H9 (cell line): ENCODE data around the gene THSD7B. TPM values are rescaled to one million over a fixed set of nuclear protein-coding genes. Genes with fewer than 3 reads are reported as not detected.

Experiments used
- DNase-seq: peaks from one replicate; pipeline ENCODE4 v3.0.0-alpha.2; 2017
- H2AFZ ChIP-seq: one replicate; pipeline ENCODE4 v1.6.1; 2013; ENCODE audit warnings: mild to moderate bottlenecking, low read length, control low read depth, moderate library complexity
- H2AK5ac ChIP-seq: 2 replicates; pipeline ENCODE4 v1.6.1; 2013; ENCODE audit warnings: low read length, control low read depth, mixed read lengths; ENCODE audit not compliant: insufficient read length
- H2BK120ac ChIP-seq: one replicate; pipeline ENCODE4 v1.6.1; 2013; ENCODE audit warnings: low read depth, mild to moderate bottlenecking, low read length, control low read depth, inconsistent platforms; ENCODE audit not compliant: poor library complexity, severe bottlenecking
- H2BK12ac ChIP-seq: 2 replicates; pipeline ENCODE4 v1.6.1; 2013; ENCODE audit warnings: low read length, control low read depth, mixed read lengths, low read depth; ENCODE audit not compliant: insufficient read length
- H2BK15ac ChIP-seq: 2 replicates; pipeline ENCODE4 v1.6.1; 2013; ENCODE audit warnings: low read depth, low read length, control low read depth
- H2BK20ac ChIP-seq: one replicate; pipeline ENCODE4 v1.6.1; 2013; ENCODE audit warnings: low read depth, mild to moderate bottlenecking, low read length, control low read depth, inconsistent platforms; ENCODE audit not compliant: poor library complexity, severe bottlenecking
- H2BK5ac ChIP-seq: 2 replicates; pipeline ENCODE4 v1.6.1; 2013; ENCODE audit warnings: low read length, control low read depth, mixed read lengths; ENCODE audit not compliant: insufficient read length
- H3K14ac ChIP-seq: 2 replicates; pipeline ENCODE4 v1.6.1; 2013; ENCODE audit warnings: low read length, control low read depth; ENCODE audit not compliant: insufficient read depth
- H3K18ac ChIP-seq: 2 replicates; pipeline ENCODE4 v1.6.1; 2013; ENCODE audit warnings: low read depth, mild to moderate bottlenecking, mixed read lengths, low read length, control low read depth; ENCODE audit not compliant: insufficient read length
- H3K23ac ChIP-seq: 2 replicates; pipeline ENCODE4 v1.6.1; 2013; ENCODE audit warnings: low read length, control low read depth, mixed read lengths, low read depth; ENCODE audit not compliant: insufficient read length
- H3K23me2 ChIP-seq: 2 replicates; pipeline ENCODE4 v1.6.1; 2013; ENCODE audit warnings: low read depth, mild to moderate bottlenecking, mixed read lengths, low read length, control low read depth; ENCODE audit not compliant: insufficient read length, poor library complexity, severe bottlenecking
- H3K27ac ChIP-seq: 2 replicates; pipeline ENCODE4 v1.5.1; 2013; ENCODE audit warnings: low read length, control low read depth, mixed read lengths, low read depth; ENCODE audit not compliant: insufficient read length
- H3K27me3 ChIP-seq: 2 replicates; pipeline ENCODE4 v1.6.1; 2013; ENCODE audit warnings: low read length, control low read depth, inconsistent platforms; ENCODE audit not compliant: insufficient read depth
- H3K4ac ChIP-seq: 2 replicates; pipeline ENCODE4 v1.6.1; 2013; ENCODE audit warnings: low read depth, mild to moderate bottlenecking, control low read depth, inconsistent platforms, low read length, moderate library complexity
- H3K4me1 ChIP-seq: 2 replicates; pipeline ENCODE4 v1.6.1; 2013; ENCODE audit warnings: low read length, control low read depth, inconsistent platforms; ENCODE audit not compliant: insufficient read depth
- H3K4me2 ChIP-seq: 2 replicates; pipeline ENCODE4 v1.6.1; 2013; ENCODE audit warnings: low read length, control low read depth, mixed read lengths; ENCODE audit not compliant: insufficient read length, insufficient read depth
- H3K56ac ChIP-seq: 2 replicates; pipeline ENCODE4 v1.6.1; 2013; ENCODE audit warnings: low read depth, mild to moderate bottlenecking, mixed read lengths, low read length, control low read depth; ENCODE audit not compliant: insufficient read length
- H3K79me1 ChIP-seq: 2 replicates; pipeline ENCODE4 v1.6.1; 2013; ENCODE audit warnings: low read depth, mild to moderate bottlenecking, moderate library complexity, low read length, control low read depth, inconsistent platforms; ENCODE audit not compliant: insufficient read depth, poor library complexity, severe bottlenecking
- H3K79me2 ChIP-seq: 2 replicates; pipeline ENCODE4 v1.6.1; 2013; ENCODE audit warnings: low read length, control low read depth, inconsistent platforms; ENCODE audit not compliant: insufficient read depth
- H3K9ac ChIP-seq: 2 replicates; pipeline ENCODE4 v1.6.1; 2013; ENCODE audit warnings: low read length, control low read depth, mixed read lengths; ENCODE audit not compliant: insufficient read length; ENCODE audit errors: extremely low read depth
- H3K9me3 ChIP-seq: one replicate; pipeline ENCODE4 v1.6.1; 2013; ENCODE audit warnings: low read depth, low read length, inconsistent platforms; ENCODE audit not compliant: control insufficient read depth
- H3T11ph ChIP-seq: one replicate; pipeline ENCODE4 v1.6.1; 2013; ENCODE audit warnings: mild to moderate bottlenecking, low read length, control low read depth, inconsistent platforms
- H4K20me1 ChIP-seq: one replicate; pipeline ENCODE4 v1.6.1; 2013; ENCODE audit not compliant: control insufficient read depth, insufficient read length, insufficient read depth
- H4K5ac ChIP-seq: 2 replicates; pipeline ENCODE4 v1.6.1; 2013; ENCODE audit warnings: low read depth, mild to moderate bottlenecking, mixed read lengths, low read length, control low read depth; ENCODE audit not compliant: insufficient read length
- H4K8ac ChIP-seq: replicated peaks from 2 replicates; pipeline ENCODE4 v1.6.1; 2013; ENCODE audit warnings: low read length, control low read depth, mixed read lengths, low read depth; ENCODE audit not compliant: insufficient read length
- H4K91ac ChIP-seq: 2 replicates; pipeline ENCODE4 v1.6.1; 2013; ENCODE audit warnings: low read depth, mild to moderate bottlenecking, moderate library complexity, mixed read lengths, low read length, control low read depth; ENCODE audit not compliant: insufficient read length
- H3K27ac Mint-ChIP-seq, 3 experiments: 2 replicates in 2 of 3; 3 replicates in 1 of 3; pipeline ENCODE4 v1.8.0; 2020 to 2021; ENCODE audit warnings: mixed read lengths in 3 of 3, mild to moderate bottlenecking in 1 of 3, moderate library complexity in 1 of 3
- H3K27me3 Mint-ChIP-seq: 2 replicates; pipeline ENCODE4 v1.8.0; 2021; ENCODE audit warnings: low read depth, mild to moderate bottlenecking, moderate library complexity, mixed read lengths
- H3K36me3 Mint-ChIP-seq, 3 experiments: 2 replicates in 2 of 3; 3 replicates in 1 of 3; pipeline ENCODE4 v1.8.0; 2020 to 2021; ENCODE audit warnings: low read depth in 3 of 3, mixed read lengths in 3 of 3; ENCODE audit not compliant: insufficient read depth in 1 of 3
- H3K4me1 Mint-ChIP-seq, 2 experiments: 2 replicates each; pipeline ENCODE4 v1.8.0; 2020; ENCODE audit warnings: mixed read lengths in 2 of 2
- H3K4me3 Mint-ChIP-seq, 2 experiments: 2 replicates in 1 of 2; 3 replicates in 1 of 2; pipeline ENCODE4 v1.8.0; 2020 to 2021; ENCODE audit warnings: mild to moderate bottlenecking in 2 of 2, mixed read lengths in 2 of 2, moderate library complexity in 1 of 2
- H3K9me3 Mint-ChIP-seq, 2 experiments: 2 replicates in 1 of 2; 3 replicates in 1 of 2; pipeline ENCODE4 v1.8.0; 2020; ENCODE audit warnings: mild to moderate bottlenecking in 2 of 2, mixed read lengths in 2 of 2, moderate library complexity in 1 of 2
- WGBS: extraction: QIAGEN DNeasy Blood & Tissue Kit; methylation state at CpG from one replicate; pipeline ENCODE4 v1.1.7; 2013; ENCODE audit warnings: missing lambda C conversion rate, low lambda C conversion rate, mixed read lengths; ENCODE audit not compliant: insufficient read length; ENCODE audit errors: extremely low coverage; 5-methylcytosine and 5-hydroxymethylcytosine counted together
- total RNA-seq: library from RNA; stranded (reverse); gene quantifications from 2 replicates; pipeline ENCODE4 v1.2.1, GENCODE V29; 2021
- TF ChIP-seq, protein P1 (sequence below): fragments of 200-600 bp; sonication (generic); conservative IDR thresholded peaks from 3 replicates; pipeline ENCODE4 v1.8.0; 2021; ENCODE audit warnings: antibody characterized with exemption, mild to moderate bottlenecking

Gene THSD7B
- total RNA-seq, 1 experiment from 2014 or later, result 0.85 TPM

DNA sequence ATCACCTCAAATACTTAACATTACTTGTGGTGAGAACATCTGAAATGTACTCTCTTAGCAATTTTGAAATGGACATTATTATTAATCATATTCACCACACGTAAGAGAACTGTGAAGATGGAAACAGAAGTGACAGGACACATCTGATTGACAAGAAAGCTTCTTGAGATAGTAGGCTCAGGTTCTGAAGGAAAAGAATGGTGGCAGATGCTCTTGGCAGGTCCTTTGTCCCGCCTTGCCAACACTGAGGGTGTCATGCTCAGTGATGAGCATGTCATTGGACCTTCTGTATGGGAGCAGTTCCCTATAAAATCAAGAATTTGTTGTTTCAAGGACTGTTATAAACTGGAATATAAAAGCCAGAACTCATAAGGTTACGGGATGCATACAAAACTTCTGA, 428.1 kb downstream of the THSD7B start:
- no peaks in the 10 kb centered on the region; a peak in 1 of 5 replicates for H3K9me3 Mint-ChIP-seq
- no peak overlapping the region for H3K27ac Mint-ChIP-seq
- Histone ChIP-seq H3K9ac (no peak overlapping the region), H2AK5ac (no peak overlapping the region), H3K79me1 (no peaks in the 10 kb centered on the region), H3K9me3 (no peaks in the 10 kb centered on the region), H3K4me1 (no peaks in the 10 kb centered on the region), H3K23me2 (no peaks in the 10 kb centered on the region), H3K4ac (no peak overlapping the region), H2BK20ac (no peak overlapping the region), H3K79me2 (no peaks in the 10 kb centered on the region), H3K56ac (no peak overlapping the region), H3K4me2 (no peak overlapping the region), H4K91ac (no peak overlapping the region), H3T11ph (no peak overlapping the region), H3K14ac (no peak overlapping the region), H4K8ac (no peak overlapping the region), H3K27ac (no peak overlapping the region), H3K27me3 (no peaks in the 10 kb centered on the region), H2AFZ (no peak overlapping the region), H4K5ac (no peak overlapping the region), H2BK5ac (no peak overlapping the region), H2BK15ac (no peak overlapping the region), H3K18ac (no peak overlapping the region), H2BK120ac (no peak overlapping the region), H4K20me1 (no peaks in the 10 kb centered on the region), H2BK12ac (no peak overlapping the region), H3K23ac (no peak overlapping the region)
- DNase-seq, result no peak
- H3K27me3 Mint-ChIP-seq, result peaks cover 23% of the 10 kb centered on the region
- TF ChIP-seq, protein P1, sequence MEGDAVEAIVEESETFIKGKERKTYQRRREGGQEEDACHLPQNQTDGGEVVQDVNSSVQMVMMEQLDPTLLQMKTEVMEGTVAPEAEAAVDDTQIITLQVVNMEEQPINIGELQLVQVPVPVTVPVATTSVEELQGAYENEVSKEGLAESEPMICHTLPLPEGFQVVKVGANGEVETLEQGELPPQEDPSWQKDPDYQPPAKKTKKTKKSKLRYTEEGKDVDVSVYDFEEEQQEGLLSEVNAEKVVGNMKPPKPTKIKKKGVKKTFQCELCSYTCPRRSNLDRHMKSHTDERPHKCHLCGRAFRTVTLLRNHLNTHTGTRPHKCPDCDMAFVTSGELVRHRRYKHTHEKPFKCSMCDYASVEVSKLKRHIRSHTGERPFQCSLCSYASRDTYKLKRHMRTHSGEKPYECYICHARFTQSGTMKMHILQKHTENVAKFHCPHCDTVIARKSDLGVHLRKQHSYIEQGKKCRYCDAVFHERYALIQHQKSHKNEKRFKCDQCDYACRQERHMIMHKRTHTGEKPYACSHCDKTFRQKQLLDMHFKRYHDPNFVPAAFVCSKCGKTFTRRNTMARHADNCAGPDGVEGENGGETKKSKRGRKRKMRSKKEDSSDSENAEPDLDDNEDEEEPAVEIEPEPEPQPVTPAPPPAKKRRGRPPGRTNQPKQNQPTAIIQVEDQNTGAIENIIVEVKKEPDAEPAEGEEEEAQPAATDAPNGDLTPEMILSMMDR, result no peak
- peaks cover 21 to 26% of the 10 kb centered on the region in 2 experiments for H3K4me1 Mint-ChIP-seq
- no peaks in the 10 kb centered on the region for H3K36me3 Mint-ChIP-seq
- no peak overlapping the region for H3K4me3 Mint-ChIP-seq
- WGBS, result no CpG with 5 or more reads among the region's 3 CpGs
